PFSK-1 (cell line): ENCODE results near the gene KRTAP5-10. TPM values are rescaled to one million over a fixed set of nuclear protein-coding genes. Genes with fewer than 3 reads are reported as not detected.

ENCODE experiments used
- FOXP2 ChIP-seq: optimal IDR thresholded peaks from 2 replicates; pipeline ENCODE3; 2011; ENCODE audit warnings: borderline replicate concordance, control low read depth, inconsistent platforms; ENCODE audit not compliant: insufficient read depth; ENCODE audit errors: extremely low read length, extremely low read depth
- POLR2AphosphoS5 ChIP-seq: IDR thresholded peaks from 2 replicates; pipeline ENCODE4 v1.6.1; 2012; ENCODE audit warnings: low read depth, mild to moderate bottlenecking, control low read depth, low read length, moderate library complexity
- REST ChIP-seq, 2 experiments: IDR thresholded peaks; 2 replicates each; pipeline versions ENCODE4 v1.6.1 to v1.8.0; 2011 to 2012; ENCODE audit warnings: low read depth in 2 of 2, low read length in 2 of 2, control low read depth in 1 of 2, inconsistent platforms in 1 of 2, mild to moderate bottlenecking in 1 of 2, moderate library complexity in 1 of 2; ENCODE audit not compliant: insufficient read depth in 1 of 2
- SIN3A ChIP-seq: IDR thresholded peaks from 2 replicates; pipeline ENCODE4 v1.6.1; 2012; ENCODE audit warnings: mild to moderate bottlenecking, low read length, moderate library complexity, borderline replicate concordance; ENCODE audit not compliant: insufficient read depth
- TAF1 ChIP-seq: IDR thresholded peaks from 2 replicates; pipeline ENCODE4 v1.6.1; 2012; ENCODE audit warnings: low read length, control low read depth, borderline replicate concordance; ENCODE audit not compliant: insufficient read depth
- polyA plus RNA-seq: library from polyadenylated mRNA; unstranded; fragments of >200 nt; gene quantifications from one replicate; pipeline ENCODE4 v1.2.1, GENCODE V29; 2012; ENCODE audit warnings: low read depth, missing spikeins; ENCODE audit not compliant: insufficient read length

Gene KRTAP5-10, protein sequence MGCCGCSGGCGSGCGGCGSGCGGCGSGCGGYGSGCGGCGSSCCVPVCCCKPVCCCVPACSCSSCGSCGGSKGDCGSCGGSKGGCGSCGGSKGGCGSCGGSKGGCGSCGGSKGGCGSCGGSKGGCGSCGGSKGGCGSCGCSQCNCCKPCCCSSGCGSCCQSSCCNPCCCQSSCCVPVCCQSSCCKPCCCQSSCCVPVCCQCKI
- not detected for polyA plus RNA-seq

- TF ChIP-seq POLR2AphosphoS5 = no peak
- TF ChIP-seq TAF1 = no peak
- no peak for TF ChIP-seq FOXP2
- no peak for TF ChIP-seq SIN3A
- TF ChIP-seq REST (IDR thresholded peaks at IDR 0.05; ENCODE audit: insufficient read depth in 1 of 2, low read depth in 2 of 2, low read length in 2 of 2) = no peak
These were observed at the start of gene KRTAP5-10 for GRCh38 chr11:71565263-71565662. KRTAP5-10 (plus strand) TSS chr11:71565563; CDS start chr11:71565588, 25 bp downstream.

DNA sequence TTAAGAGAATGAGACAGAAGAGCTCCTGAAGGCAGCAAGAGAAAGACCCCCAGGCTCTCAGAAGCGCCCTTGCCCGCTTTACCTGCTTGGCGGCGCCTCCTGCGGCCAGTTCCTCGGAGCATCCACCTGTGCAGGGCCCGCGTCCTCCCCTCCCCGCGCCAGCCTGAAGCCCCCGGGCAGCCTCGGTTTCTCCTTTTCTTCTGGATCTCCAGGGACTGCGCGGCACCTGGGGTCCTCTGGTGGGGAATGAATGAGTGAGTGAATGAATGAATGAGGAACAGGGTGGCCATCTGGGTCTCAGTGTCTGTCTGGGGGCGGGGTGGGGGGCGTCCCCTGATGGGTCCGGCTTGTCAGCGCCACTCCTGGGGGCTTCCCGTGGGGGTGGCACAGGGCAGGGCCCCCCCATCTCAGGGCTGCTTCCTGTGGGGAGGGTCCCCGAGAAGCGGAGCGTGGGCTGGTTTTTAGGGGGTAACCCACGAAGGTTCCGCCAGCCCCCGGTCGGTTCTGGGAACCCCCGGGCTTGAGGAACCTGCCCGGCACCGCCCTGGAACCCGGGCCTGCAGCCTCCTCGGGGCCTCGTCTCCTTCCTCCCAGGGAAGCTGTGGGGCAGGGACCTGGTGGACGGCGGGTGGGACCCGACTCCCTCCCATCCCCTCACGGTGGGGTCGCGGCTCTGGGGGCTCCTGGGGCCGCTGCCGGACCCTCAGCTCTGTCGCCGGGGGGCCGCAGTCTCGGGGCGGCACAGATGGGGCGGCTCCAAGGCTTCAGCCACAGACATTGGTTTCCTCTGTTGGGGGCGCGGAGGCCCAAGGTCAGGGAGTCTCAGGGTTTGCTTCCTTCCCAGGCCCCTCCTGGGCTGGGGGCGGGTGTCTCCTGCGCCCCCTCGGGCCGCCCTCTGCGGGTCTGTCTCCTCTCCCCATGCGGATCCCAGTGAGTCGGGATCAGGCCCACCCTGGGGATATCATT lies 46.6 kb upstream of the KRTAP5-10 start:
- TF ChIP-seq SIN3A = no peak
- no peak for TF ChIP-seq FOXP2
- no peak for TF ChIP-seq REST (IDR thresholded peaks at IDR 0.05; ENCODE audit: insufficient read depth in 1 of 2, low read depth in 2 of 2, low read length in 2 of 2)
- no peak for TF ChIP-seq POLR2AphosphoS5
- no peak for TF ChIP-seq TAF1

GRCh38 chr11:71519546-71519945 lies 45.8 kb upstream of the KRTAP5-10 start:
- no peak for TF ChIP-seq SIN3A
- TF ChIP-seq REST (IDR thresholded peaks at IDR 0.05; ENCODE audit: insufficient read depth in 1 of 2, low read depth in 2 of 2, low read length in 2 of 2) = no peak
- no peak for TF ChIP-seq TAF1
- no peak for TF ChIP-seq POLR2AphosphoS5
- TF ChIP-seq FOXP2 = no peak

- no peak for TF ChIP-seq TAF1
These were observed 40.0 kb upstream of the KRTAP5-10 start for GRCh38 chr11:71525188-71525937.

GRCh38 chr11:71525938-71526495 lies 39.3 kb upstream of the KRTAP5-10 start:
- TF ChIP-seq TAF1 = no peak
- TF ChIP-seq SIN3A = no peak
- TF ChIP-seq POLR2AphosphoS5 = no peak
